Activated naive CD4-positive, alpha-beta T cell (primary cell): ENCODE results near the gene HSPB6.
"Not testable (repeated sequence)": the region's sequence is repeated elsewhere in the genome, so short reads cannot be mapped to it uniquely, and the experiment has no call there.

Source experiments
- DNase-seq, 4 experiments: peaks; one replicate each; lab custom pipeline; 2025; lab: John Stamatoyannopoulos, UW

HSPB6 gene, protein sequence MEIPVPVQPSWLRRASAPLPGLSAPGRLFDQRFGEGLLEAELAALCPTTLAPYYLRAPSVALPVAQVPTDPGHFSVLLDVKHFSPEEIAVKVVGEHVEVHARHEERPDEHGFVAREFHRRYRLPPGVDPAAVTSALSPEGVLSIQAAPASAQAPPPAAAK

GRCh38 chr19:35756377-35757230, at the start of gene HSPB6:
HSPB6 (minus strand) TSS chr19:35757029; CDS start chr19:35757008, 21 bp downstream.
- DNase-seq = no peak

- no peak for DNase-seq
These were observed 49.8 kb upstream of the HSPB6 start for GRCh38 chr19:35806597-35806996.

DNA sequence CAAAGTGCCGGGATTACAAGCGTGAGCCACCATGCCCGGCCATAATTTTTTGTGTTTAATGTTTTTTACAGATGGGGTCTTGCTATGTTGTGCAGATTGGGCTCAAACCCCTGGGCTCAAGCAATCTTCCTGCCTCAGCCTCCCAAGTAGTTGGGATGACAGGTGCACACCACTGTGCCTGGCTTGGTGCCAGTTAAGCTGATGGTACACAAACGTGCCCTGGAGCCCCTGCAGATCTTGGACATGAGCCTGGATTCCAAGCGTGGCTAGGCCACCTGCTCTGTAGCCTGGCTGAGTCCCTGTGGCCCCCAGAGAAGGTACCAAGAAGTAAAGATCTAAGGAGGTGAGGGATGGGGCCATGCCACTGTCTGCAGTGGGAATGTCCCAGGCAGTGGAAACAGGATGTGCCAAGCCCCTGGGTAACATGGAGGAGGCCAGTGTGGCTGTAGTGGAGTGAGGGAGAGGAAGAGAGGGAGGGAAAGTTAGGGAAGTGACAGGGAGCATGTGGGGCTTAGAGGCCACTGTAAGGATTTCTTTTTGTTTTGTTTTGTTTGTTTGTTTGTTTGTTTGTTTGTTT, 48.8 kb upstream of the HSPB6 start:
- no peak for DNase-seq

GRCh38 chr19:35801828-35802227, 45.0 kb upstream of the HSPB6 start:
- no peak for DNase-seq

GRCh38 chr19:35797663-35798062, 40.8 kb upstream of the HSPB6 start:
- DNase-seq = no peak

GRCh38 chr19:35796645-35797542, 40.1 kb upstream of the HSPB6 start:
- DNase-seq = no peak

- not testable (repeated sequence) for DNase-seq
These were observed 38.7 kb upstream of the HSPB6 start for GRCh38 chr19:35795564-35795963.

DNA sequence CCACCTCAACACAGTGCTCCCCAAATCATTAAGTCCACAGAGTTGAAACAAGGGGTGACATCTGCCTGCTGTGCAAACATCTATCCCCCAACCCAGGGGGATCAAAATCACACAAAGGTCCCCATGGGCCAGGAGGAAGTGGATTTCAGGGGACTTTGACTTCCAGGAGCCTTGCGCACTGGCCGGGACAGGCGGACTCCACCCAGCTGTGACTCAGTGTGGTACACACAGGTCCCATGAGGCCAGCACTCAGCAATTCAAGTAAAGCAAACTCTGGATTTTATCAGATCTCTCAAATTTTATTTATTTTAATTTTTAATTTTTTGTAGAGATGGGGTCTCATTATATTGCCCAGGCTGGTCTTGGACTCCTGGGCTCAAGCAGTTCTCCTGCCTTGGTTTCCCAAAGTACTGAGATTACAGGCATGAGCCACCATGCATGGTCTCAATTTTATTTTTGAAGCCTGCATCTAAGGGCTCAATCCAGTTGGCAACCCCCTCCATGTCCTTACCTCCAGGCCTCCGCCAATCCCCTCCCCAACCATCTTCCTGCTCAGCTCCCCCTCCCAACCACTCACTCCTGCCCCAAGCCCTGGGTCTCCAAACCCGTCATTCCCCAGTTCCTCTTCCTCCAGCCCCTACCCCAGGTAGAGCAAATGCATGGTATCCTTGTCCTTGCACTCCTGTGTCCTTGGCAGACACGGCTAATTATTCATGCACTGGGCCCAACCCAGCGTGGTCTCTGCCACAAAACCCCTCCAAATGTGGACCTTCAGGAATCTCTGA, 36.7 kb upstream of the HSPB6 start:
- no peak for DNase-seq

DNA sequence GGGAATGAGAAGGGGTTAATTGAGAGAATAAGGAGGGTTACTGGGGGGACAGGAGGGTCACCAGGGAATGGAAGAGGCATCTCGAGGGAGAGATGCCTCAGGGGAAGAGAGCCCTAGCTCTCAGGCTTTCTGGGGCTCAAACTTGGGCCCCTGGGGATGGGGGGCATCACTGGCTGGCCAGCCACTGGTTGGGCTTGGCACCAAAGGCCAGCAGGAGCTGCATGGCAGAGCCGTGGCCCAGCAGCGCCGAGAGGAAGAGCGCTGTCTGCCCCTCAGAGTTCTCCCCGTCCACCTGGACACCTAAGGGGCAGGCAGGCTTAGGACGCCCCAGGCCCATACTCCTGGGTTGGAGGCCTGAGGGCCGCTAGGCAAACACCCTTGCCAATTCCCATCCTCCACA, 36.1 kb upstream of the HSPB6 start:
- DNase-seq = no peak

- DNase-seq = no peak
These were observed 35.5 kb upstream of the HSPB6 start for GRCh38 chr19:35792312-35792711.

GRCh38 chr19:35791814-35792279, 35.0 kb upstream of the HSPB6 start:
- DNase-seq = no peak

DNA sequence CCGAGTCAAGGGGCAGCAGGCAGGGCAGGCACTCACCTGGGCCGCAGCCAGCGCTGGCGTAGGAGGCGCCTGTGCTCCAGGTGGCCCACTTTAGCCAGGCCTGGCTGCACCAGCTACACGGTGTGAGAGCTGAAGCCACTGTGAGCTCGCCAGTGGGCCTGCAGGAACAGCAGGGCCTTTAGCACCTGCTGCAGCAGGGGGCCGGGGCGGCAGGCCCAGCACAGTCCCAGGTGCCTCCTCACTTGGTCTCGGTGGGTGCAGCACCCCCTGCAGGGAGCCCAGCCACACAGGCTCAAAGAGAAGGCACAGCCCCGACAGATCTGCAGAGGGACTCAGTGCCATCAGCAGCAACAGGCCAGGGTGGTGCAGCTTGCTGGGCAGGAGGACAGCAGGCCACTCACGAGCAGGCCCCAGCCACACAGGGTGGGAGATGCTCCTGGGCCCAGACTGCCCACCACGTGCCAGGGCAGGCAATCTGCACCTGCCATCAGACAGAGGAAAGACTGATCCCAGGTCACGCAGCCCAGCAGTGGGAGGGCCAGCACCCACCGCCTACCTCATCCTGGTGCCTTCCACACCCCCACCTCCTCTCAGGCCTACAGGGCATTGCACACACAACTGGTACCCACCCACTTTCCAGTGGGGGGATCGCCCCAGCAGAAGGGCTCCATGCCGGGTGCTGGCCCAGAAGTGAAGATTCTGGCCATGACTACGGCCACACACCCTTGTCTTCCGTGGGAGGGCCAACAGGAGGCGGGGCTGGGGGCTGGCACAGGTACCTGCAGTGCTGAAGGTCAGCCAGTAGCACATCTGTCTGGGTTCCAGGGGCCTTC, 34.4 kb upstream of the HSPB6 start:
- no peak for DNase-seq

DNA sequence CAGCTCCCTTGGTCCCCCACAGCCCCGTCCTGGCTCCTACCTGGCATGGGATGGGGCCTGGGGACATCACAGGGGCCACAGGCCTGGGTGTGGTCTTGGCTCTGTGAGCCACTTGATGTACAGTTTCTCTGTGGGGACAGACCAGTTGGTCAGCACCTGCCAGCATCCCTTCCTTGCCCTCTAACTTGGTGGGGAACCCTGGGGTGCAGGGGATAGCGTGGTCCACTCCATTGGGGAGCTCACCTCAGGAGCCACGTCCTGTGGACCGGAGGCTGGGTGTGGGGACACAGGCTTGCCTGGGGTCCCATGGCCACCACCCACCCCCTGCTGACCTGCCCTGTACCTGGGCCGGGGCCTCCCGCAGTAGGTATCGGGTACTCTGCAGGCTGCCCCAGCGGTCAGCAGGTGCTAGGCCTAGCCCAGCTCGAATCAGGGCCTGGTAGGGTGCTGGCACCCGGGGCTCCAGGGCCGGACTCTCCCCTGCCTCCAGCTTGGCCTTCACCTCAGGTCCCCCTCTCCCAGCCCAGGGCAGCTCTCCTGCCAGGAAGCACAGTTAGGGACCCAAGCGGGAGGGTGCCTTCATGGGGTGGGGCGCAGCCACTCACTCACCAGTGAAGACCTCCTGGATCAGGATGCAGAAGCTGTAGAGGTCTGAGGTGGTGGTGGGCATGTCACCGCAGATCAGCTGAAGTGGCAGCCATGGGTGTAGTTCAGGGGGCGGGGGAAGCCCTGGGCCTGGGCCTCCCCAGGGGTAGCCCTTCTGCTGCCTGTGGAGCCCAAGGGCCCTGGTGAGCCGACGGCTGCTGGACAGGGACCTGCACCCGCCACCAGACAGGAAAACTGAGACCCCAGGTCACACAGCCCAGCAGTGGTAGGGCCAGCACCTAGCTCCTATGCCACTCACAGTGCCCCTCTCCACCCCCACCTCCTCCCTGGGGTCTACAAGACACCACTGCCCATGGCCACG, 33.4 kb upstream of the HSPB6 start:
- no peak for DNase-seq

DNA sequence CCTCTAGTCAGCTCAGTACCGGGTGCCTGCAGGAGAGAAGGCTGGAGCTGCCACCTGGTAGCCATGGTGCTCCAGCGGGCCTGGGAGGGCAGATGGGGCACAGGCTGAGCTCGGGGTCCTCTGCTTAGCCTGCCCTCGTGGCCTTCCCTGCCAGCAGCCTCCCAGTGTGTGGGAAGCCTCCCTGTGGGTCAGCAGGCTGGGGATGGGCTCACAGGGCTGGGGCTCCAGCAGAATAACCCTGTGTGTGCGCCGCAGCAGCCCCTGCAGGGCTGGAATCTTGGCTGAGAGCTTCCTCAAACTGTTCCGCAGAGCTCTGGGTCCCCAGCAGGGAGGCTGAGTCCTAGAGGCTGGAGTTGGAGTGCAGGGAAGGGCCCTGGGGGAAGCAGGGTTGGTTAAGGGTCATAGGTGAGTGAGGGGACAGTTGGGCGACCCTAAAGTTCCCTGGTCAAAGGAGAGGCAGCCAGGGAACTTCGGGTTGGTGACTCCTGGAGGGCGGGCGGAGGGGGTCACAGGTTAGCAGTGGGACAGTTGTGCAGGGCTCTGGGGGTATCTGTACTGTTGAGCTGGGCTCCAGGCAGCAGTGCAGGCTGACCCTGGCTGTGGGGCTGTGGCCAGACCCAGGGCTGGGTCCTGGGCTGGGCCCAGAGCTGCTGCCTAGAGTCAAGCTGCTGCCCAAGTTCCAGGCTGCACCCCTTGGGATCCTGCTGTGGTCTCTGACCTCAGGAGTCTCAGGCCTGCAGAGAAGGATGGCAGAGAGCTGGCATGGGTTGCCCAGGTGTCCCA, 32.6 kb upstream of the HSPB6 start:
- DNase-seq = no peak

DNA sequence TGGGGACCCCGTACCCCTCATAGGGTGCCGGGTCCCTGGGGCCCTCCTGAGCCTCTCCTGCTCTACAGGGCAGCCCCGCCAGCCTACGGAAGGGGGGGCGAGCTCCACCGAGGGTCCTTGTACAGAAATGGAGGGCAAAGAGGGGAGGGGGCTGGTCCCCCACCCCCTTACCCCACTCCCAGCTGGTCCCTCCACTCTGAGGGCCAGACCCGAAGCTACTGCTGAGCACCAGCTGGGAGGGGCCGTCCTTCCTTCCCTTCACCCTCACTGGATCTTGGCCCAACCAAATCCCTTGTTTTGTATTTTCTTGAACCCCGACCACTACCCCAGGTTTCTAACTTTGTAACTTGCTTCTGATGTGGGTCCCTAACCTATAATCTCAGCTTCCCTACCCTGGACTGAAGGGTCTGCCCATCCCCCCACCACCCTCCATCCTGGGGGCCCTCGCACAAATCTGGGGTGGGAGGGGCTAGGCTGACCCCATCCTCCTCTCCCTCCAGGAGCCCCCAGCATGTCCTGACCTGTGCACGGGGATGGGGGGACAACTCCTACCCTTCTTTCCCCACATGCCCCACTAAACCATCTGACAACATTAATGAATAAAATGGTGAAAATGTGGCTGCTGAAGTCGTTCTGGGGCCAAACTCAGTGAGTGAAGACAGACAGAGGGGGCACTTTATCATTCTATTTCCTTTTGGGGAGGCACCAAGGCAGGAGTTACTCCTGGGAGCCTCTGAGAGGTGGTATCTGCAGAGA, 31.6 kb upstream of the HSPB6 start:
- DNase-seq = no peak

DNA sequence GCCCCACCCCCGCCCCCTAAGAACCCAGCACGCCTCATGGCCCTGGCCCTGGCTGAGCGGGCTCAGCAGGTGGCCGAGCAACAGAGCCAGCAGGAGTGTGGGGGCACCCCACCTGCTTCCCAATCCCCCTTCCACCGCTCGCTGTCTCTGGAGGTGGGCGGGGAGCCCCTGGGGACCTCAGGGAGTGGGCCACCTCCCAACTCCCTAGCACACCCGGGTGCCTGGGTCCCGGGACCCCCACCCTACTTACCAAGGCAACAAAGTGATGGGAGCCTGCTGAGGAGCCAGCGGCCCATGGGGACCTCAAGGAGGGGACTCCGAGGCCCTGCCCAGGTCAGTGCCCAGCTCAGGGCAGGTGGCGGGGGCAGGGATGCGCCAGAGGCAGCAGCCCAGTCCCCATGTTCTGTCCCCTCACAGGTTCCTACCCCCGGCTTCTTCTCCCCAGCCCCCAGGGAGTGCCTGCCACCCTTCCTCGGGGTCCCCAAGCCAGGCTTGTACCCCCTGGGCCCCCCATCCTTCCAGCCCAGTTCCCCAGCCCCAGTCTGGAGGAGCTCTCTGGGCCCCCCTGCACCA, 30.5 kb upstream of the HSPB6 start:
- no peak for DNase-seq
